Ishikawa (cell line): ENCODE data around the gene AKAP7.

Experiments
- CEBPB ChIP-seq: IDR thresholded peaks from 2 replicates; pipeline ENCODE4 v1.6.1; 2012
- CREB1 ChIP-seq: IDR thresholded peaks from 2 replicates; pipeline ENCODE4 v1.6.1; 2012; ENCODE audit warnings: low read depth
- EGR1 ChIP-seq: IDR thresholded peaks from 2 replicates; pipeline ENCODE4 v1.6.1; 2012
- EP300 ChIP-seq: IDR thresholded peaks from 2 replicates; pipeline ENCODE4 v1.6.1; 2012; ENCODE audit warnings: borderline replicate concordance
- FOXM1 ChIP-seq: IDR thresholded peaks from 2 replicates; pipeline ENCODE4 v1.6.1; 2012; ENCODE audit warnings: low read depth, borderline replicate concordance
- MAX ChIP-seq: IDR thresholded peaks from 2 replicates; pipeline ENCODE4 v1.6.1; 2012
- NFIC ChIP-seq: IDR thresholded peaks from 2 replicates; pipeline ENCODE4 v1.6.1; 2012
- RAD21 ChIP-seq: IDR thresholded peaks from 2 replicates; pipeline ENCODE4 v1.6.1; 2012; ENCODE audit warnings: low read depth
- REST ChIP-seq: IDR thresholded peaks from 2 replicates; pipeline ENCODE4 v1.6.1; 2012; ENCODE audit warnings: low read depth, mild to moderate bottlenecking
- TAF1 ChIP-seq: IDR thresholded peaks from 2 replicates; pipeline ENCODE4 v1.6.1; 2012; ENCODE audit warnings: low read depth, mild to moderate bottlenecking
- TCF12 ChIP-seq: IDR thresholded peaks from 2 replicates; pipeline ENCODE4 v1.6.1; 2012; ENCODE audit warnings: low read depth
- TEAD4 ChIP-seq: IDR thresholded peaks from 2 replicates; pipeline ENCODE4 v1.6.1; 2012
- USF1 ChIP-seq: IDR thresholded peaks from 2 replicates; pipeline ENCODE4 v1.6.1; 2012
- YY1 ChIP-seq: IDR thresholded peaks from 2 replicates; pipeline ENCODE4 v1.6.1; 2012; ENCODE audit warnings: low read depth
- ZBTB7A ChIP-seq: IDR thresholded peaks from 2 replicates; pipeline ENCODE4 v1.6.1; 2012; ENCODE audit warnings: low read depth

The AKAP7 gene

GRCh38 chr6:131173680-131174079, 38.4 kb downstream of the AKAP7 start:
- TF ChIP-seq USF1 (no peak), TAF1 (no peak), YY1 (no peak), CREB1 (no peak), FOXM1 (peak; percentile 70), RAD21 (no peak), EGR1 (no peak), CEBPB (peak; percentile 80), MAX (no peak), ZBTB7A (no peak), EP300 (peak; percentile 65; the same call in 1 of the 2 replicates), NFIC (no peak), TEAD4 (peak; percentile 81)

- no peak for TF ChIP-seq YY1
- TF ChIP-seq USF1: no peak
- TF ChIP-seq TEAD4: no peak
- no peak for TF ChIP-seq FOXM1
- no peak for TF ChIP-seq ZBTB7A
- TF ChIP-seq EP300: no peak
- no peak for TF ChIP-seq TAF1
- no peak for TF ChIP-seq RAD21
- no peak for TF ChIP-seq REST
Measured at GRCh38 chr6:131175564-131175963, 40.3 kb downstream of the AKAP7 start.

GRCh38 chr6:131177996-131178395, 42.7 kb downstream of the AKAP7 start:
- no peak for TF ChIP-seq EP300
- no peak for TF ChIP-seq CEBPB
- TF ChIP-seq ZBTB7A: no peak
- TF ChIP-seq TEAD4: no peak

- TF ChIP-seq YY1: no peak
- no peak for TF ChIP-seq CREB1
- TF ChIP-seq USF1: no peak
- no peak for TF ChIP-seq FOXM1
Measured at GRCh38 chr6:131182991-131183425, 47.7 kb downstream of the AKAP7 start.

- TF ChIP-seq USF1 (no peak), YY1 (no peak), EP300 (no peak), MAX (no peak), TCF12 (no peak), CREB1 (no peak), RAD21 (no peak), EGR1 (no peak), TEAD4 (no peak), CEBPB (no peak), FOXM1 (no peak), ZBTB7A (no peak), TAF1 (no peak), REST (no peak), NFIC (no peak)
Measured at GRCh38 chr6:131183427-131184095, 48.3 kb downstream of the AKAP7 start.

GRCh38 chr6:131191590-131191989, 56.3 kb downstream of the AKAP7 start:
- TF ChIP-seq USF1 (no peak), REST (peak; percentile 53; the same call in 1 of the 2 replicates)
